Hematopoietic multipotent progenitor cell treated with erythropoietin and hydrocortisone succinate and interleukin-3 and kit ligand, for 8 days (in vitro differentiated cells): ENCODE results near the gene KSR2.

Source experiments
- DNase-seq: peaks from one replicate; pipeline ENCODE4 v3.0.0-alpha.2; 2015

KSR2 gene

GRCh38 chr12:117518594-117519270 lies 450.1 kb downstream of the KSR2 start:
- no peak for DNase-seq

DNA sequence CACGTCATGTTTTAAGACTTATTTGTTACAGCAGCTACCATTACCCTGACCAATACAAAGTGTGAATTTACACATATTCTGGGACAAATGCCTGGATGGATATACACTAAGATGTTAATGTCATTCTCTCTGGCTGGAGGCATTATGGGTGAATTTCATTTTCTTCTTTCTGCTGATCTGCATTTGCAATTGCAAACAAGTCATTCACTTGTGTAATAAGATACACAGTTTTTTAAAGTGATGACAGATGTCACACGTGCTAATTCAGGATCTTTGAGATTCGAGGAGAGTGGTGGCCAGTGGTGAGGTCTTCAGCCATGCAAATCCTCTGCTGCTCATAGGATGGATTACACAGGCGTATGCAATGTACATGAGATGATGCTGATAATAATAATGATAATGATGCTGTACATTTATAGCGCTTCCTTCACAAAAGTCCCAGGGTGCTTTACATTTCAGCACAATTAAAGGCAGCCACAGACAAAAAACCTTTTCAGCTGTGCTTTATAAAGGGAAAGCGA lies 451.5 kb downstream of the KSR2 start:
- DNase-seq = no peak

DNA sequence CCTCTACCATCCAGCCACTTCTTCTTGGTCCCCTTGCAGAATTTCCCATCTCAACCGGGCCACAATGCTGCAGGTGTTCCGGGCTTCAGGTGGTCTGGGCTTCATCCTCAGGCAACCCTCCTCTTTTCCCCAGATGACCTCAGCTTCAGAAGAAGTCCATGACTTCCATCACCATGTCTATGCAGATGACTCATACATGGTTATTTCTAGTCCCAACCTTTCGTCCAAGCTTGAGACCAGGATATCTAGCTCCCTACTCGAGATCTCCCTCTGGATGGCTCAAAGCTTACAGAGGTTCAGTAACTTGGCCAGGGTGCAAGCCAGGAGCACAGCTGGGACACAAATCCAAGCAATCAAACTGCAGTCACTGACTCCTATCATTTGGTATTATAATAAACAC lies 452.8 kb downstream of the KSR2 start:
- no peak for DNase-seq

- no peak for DNase-seq
These were observed 454.8 kb downstream of the KSR2 start for GRCh38 chr12:117514016-117514415.

DNA sequence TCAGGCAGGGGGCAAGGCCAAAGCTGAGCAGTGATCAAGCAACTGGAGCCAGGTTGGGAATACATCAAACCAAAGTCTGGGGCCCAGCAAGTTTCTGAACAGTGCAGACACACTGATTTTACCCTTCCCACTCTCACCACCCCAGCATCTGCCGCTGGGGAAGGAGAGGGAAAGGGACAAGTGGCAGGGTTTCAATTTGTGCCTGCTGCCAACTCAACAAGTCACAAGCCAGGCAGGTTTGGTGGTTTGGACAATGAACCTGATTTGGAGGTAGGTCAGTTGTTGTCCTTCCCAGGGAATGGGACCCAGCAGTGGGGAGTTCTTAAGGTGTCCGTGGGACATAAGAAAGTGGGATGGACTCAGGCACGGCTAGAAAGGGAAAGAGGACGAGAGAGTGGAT lies 455.4 kb downstream of the KSR2 start:
- DNase-seq = no peak

GRCh38 chr12:117508468-117508867 lies 460.3 kb downstream of the KSR2 start:
- no peak for DNase-seq

DNA sequence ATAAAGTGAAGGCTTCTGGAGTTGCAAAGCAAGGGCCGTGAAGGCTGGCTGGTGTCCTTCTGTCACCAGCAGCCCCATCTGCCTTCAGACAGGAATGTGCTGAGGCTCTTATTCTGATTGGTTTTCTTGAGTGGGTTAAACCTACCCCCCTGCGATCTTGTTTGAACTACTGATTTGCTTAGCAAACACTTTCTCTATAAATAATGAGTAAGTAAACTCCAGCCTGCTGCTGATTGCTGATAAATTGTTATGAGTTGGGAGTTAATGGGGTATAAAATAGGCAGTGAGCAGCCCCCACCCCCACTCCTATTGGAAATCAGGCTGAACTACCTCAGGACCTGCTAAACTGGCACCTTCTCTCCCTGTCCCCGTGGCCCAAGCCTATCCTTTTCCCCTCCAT lies 461.2 kb downstream of the KSR2 start:
- DNase-seq = no peak

- no peak for DNase-seq
These were observed 462.5 kb downstream of the KSR2 start for GRCh38 chr12:117506333-117506732.

DNA sequence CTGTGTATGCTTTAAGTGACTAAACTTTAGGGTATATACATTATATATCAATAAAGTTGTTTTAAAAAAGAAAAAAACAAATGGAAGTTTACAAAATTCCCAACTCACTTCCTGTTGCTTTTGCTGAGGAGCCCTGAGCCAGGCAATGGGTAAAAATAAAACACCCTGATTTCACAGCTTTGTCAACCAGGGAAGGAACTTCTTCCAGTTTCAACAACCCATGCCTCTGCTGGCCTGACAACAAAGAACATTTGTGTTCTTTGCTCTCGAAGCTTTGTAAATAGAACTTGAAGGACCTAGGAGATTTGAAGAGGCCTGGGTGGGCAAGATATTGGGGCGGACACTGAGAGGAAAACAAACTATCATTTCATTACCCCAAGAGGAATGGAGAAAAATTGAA lies 466.2 kb downstream of the KSR2 start:
- no peak for DNase-seq

DNA sequence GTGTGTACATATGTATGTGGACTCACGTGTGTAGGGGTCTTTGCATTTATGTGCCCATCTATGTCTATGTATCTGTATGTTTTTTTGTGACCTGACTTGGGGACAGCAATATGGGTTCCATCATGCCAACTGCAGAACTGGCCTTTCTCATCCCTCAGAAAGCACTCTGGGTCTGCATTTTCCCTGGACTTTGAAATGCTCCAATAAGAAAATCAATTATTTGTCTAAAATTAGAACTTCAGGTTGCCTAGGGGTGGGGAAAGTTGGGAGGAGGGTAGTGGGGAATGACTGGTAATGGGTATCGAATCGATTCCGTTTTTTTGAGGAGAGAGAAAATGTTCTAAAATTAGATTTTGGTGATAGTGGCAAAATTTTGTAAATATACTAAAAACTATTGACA lies 466.6 kb downstream of the KSR2 start:
- DNase-seq = no peak

DNA sequence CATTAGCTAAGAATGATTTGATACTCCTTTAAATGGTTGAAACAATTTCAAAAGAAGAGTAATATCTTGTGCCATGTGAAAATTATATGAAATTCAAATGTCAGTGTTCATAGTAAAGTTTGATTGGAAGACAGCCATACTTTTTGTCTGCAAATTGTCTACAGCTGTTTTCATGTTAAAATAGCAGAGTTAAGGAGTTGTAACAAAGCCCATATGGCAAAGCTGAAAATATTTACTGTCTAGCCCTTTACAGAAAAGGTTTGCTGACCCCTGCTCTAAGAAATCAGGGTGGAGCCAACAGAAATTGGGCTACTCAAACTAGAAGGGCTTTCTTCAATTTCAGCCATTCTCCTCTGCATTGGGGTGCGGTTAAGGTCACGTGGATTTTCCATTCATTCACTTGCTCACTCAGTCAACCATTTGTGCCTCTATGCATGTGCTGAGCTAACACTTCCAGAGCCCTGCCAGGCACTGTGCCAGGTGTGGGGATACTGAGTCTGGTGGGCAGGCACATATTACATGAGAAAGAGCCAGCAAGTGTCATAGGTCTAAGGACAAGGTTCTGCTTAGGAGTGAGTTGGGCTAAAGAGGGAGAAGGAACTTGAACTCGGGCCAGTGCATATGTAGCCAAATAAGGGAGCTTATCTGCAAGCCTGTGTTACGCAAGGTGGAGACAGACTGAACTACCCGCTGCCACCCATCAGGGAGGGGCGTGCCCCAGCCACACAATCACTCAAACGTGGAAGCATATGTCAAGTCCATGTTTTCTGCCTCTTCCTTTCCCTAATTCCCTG lies 467.5 kb downstream of the KSR2 start:
- DNase-seq = no peak

DNA sequence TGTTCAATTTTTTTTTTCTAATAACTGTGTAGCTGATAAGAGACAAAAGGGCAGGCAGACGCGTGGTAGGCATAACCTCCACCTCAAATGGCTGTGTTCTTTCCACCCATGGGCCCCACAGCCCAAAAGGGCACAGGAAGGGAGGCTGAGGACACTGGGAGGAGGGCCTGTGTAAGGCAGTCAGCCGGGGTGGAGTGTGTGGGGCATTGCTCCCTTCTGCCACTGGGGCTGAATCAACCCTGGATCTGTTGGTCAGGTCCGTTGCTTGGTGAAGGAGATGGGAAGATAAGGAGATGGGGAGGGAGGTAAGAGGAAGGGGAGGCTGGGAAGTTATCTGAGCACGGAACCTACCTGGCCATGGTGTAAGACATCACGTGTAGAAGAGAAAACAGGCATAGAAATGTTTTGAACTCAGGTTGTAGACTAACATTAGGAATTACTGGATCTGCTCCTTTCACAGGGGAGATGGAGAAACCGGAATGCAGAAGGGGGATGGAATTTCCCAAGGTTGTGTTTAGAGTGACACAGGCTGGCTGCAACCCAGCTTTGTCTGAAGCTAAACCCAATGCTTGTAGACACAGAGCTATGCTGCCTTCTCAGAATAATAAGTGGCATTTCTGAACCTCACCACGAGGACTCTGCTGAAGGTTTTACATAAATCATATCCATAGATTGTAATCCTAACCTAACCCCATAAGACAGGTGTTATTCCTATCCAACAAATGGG lies 468.9 kb downstream of the KSR2 start:
- DNase-seq = no peak

DNA sequence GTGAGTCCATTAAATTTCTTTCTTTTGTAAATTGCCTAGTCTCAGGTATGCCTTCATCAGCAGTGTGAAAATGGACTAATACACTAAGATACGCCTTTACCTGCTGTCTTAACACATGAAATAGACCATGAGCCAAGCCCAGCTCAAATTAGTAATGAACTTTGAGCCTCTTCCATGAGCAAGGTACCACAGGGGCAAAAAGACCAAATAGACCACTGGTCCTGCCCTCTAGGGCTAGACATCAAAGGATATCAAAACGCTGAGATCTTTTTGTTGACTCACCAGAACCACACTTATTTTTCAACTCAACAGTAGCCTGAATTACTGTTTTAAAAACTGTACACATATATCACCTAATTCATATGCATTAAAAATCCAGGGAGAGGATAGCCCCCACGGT lies 469.9 kb downstream of the KSR2 start:
- no peak for DNase-seq

GRCh38 chr12:117498256-117498655 lies 470.5 kb downstream of the KSR2 start:
- no peak for DNase-seq

GRCh38 chr12:117497407-117497806 lies 471.4 kb downstream of the KSR2 start:
- DNase-seq = no peak

GRCh38 chr12:117494833-117495655 lies 473.7 kb downstream of the KSR2 start:
- no peak for DNase-seq

DNA sequence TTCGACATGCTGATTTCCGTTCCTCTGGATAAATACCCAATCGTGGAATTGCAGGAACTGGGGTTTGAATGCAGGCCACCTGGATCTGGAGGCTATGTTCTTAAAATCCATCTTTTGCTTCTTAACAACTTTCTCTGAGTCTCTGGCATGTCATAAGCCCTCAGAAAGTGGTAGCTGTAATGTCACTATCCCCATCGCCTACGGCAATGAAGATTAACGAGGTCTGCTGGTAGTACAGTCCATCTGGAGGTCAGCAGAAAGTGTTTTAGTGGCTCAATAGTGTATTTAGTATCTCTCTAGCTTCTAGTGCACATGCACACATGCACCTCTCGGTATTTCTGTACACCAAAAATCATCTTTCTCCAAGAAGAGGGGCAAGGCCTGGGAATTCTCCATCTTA lies 477.1 kb downstream of the KSR2 start:
- no peak for DNase-seq

DNA sequence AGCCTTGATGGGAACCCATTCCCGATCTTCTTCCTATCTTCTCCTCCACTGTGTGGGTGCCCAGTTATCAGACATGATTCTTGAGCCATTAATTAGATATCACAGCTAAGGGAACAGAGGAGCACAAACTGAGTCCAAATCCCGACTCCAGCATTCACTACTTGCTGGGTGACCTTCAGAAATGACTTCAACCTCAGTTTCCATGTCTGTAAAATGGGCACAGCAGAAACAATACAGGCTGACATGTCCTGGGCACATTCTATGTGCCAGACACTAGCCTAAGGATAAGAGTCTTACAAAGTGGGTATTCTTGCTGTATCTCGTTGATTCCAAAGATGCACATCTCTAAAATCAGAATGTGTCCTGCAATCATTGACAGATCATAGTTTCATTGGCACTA lies 478.7 kb downstream of the KSR2 start:
- DNase-seq = no peak

- DNase-seq = no peak
These were observed 479.1 kb downstream of the KSR2 start for GRCh38 chr12:117489671-117490070.

- no peak for DNase-seq
These were observed 481.7 kb downstream of the KSR2 start for GRCh38 chr12:117486840-117487659.

GRCh38 chr12:117485984-117486839 lies 482.6 kb downstream of the KSR2 start:
- DNase-seq = no peak
